WTC11 (cell line): ENCODE measurements around the gene SHTN1.

ENCODE experiments used
- CREB1 ChIP-seq: sonication (generic); formaldehyde crosslinking; IDR thresholded peaks from 2 replicates; pipeline ENCODE4 v1.8.0; 2023; ENCODE audit warnings: mild to moderate bottlenecking, missing genetic modification reagents
- CTCF ChIP-seq: fragments of 200-600 bp; IDR thresholded peaks from 2 replicates; pipeline ENCODE4 v1.8.0; 2022; ENCODE audit warnings: antibody characterized with exemption
- E2F4 ChIP-seq: sonication (generic); formaldehyde crosslinking; IDR thresholded peaks from 2 replicates; pipeline ENCODE4 v1.8.1; 2022; ENCODE audit warnings: low read depth, mild to moderate bottlenecking, moderate library complexity, missing genetic modification reagents, borderline replicate concordance
- ELF4 ChIP-seq: sonication (generic); formaldehyde crosslinking; IDR thresholded peaks from 2 replicates; pipeline ENCODE4 v1.8.1; 2022; ENCODE audit warnings: low read depth, mild to moderate bottlenecking, moderate library complexity, missing genetic modification reagents
- FOXK1 ChIP-seq: sonication (generic); formaldehyde crosslinking; IDR thresholded peaks from 2 replicates; pipeline ENCODE4 v1.8.0; 2022; ENCODE audit warnings: mild to moderate bottlenecking, moderate library complexity, missing genetic modification reagents
- KAT7 ChIP-seq: sonication (generic); formaldehyde crosslinking; IDR thresholded peaks from 2 replicates; pipeline ENCODE4 v1.8.1; 2023; ENCODE audit warnings: missing genetic modification reagents, mild to moderate bottlenecking, borderline replicate concordance
- MAX ChIP-seq: sonication (generic); formaldehyde crosslinking; IDR thresholded peaks from 2 replicates; pipeline ENCODE4 v1.8.0; 2022; ENCODE audit warnings: mild to moderate bottlenecking, missing genetic modification reagents
- PRDM15 ChIP-seq: sonication (generic); formaldehyde crosslinking; IDR thresholded peaks from 2 replicates; pipeline ENCODE4 v1.8.0; 2022; ENCODE audit warnings: missing genetic modification reagents
- USF2 ChIP-seq: sonication (generic); formaldehyde crosslinking; IDR thresholded peaks from 2 replicates; pipeline ENCODE4 v1.8.1; 2023; ENCODE audit warnings: mild to moderate bottlenecking, missing genetic modification reagents, moderate library complexity
- ZNF232 ChIP-seq: sonication (generic); formaldehyde crosslinking; IDR thresholded peaks from 2 replicates; pipeline ENCODE4 v1.8.0; 2022; ENCODE audit warnings: mild to moderate bottlenecking, missing genetic modification reagents

GRCh38 chr10:116961406-116962251, 43.4 kb downstream of the SHTN1 start:
- TF ChIP-seq E2F4 (CRISPR knock-in tag) (no peak), CTCF (no peak), FOXK1 (CRISPR knock-in tag) (no peak), ZNF232 (CRISPR knock-in tag) (no peak), ELF4 (CRISPR knock-in tag) (no peak), KAT7 (CRISPR knock-in tag) (no peak), MAX (CRISPR knock-in tag) (no peak), CREB1 (CRISPR knock-in tag) (no peak), USF2 (CRISPR knock-in tag) (no peak), PRDM15 (no peak)
